ENCODE results near the gene MBTPS1.

MBTPS1 gene

GRCh38 chr16:84095466-84095865 lies 21.3 kb downstream of the MBTPS1 start:
- DNase-seq, result no peak

GRCh38 chr16:84093879-84094270 lies 22.9 kb downstream of the MBTPS1 start:
- no peak for DNase-seq

- DNase-seq, result no peak
Measured at GRCh38 chr16:84093120-84093878, 23.4 kb downstream of the MBTPS1 start.

GRCh38 chr16:84091460-84091859 lies 25.3 kb downstream of the MBTPS1 start:
- DNase-seq, result no peak

GRCh38 chr16:84090211-84090610 lies 26.5 kb downstream of the MBTPS1 start:
- DNase-seq, result no peak

- peak; percentile 60 for DNase-seq
Measured at GRCh38 chr16:84088695-84089395, 27.9 kb downstream of the MBTPS1 start.

GRCh38 chr16:84087466-84088151 lies 29.1 kb downstream of the MBTPS1 start:
- DNase-seq, result no peak

- DNase-seq, result no peak
Measured at GRCh38 chr16:84087001-84087400, 29.7 kb downstream of the MBTPS1 start.

- no peak for DNase-seq
Measured at GRCh38 chr16:84086341-84086740, 30.4 kb downstream of the MBTPS1 start.

- DNase-seq, result no peak
Measured at GRCh38 chr16:84085773-84086172, 31.0 kb downstream of the MBTPS1 start.

- DNase-seq, result no peak
Measured at GRCh38 chr16:84085271-84085667, 31.5 kb downstream of the MBTPS1 start.

- peak; percentile 72 for DNase-seq
Measured at GRCh38 chr16:84084570-84085270, 32.0 kb downstream of the MBTPS1 start.

- DNase-seq, result no peak
Measured at GRCh38 chr16:84082835-84083569, 33.7 kb downstream of the MBTPS1 start.

GRCh38 chr16:84082110-84082509 lies 34.6 kb downstream of the MBTPS1 start:
- DNase-seq, result no peak

GRCh38 chr16:84081446-84081989 lies 35.2 kb downstream of the MBTPS1 start:
- DNase-seq, result no peak

- DNase-seq, result no peak
Measured at GRCh38 chr16:84080813-84081212, 35.9 kb downstream of the MBTPS1 start.

- no peak for DNase-seq
Measured at GRCh38 chr16:84080378-84080777, 36.4 kb downstream of the MBTPS1 start.

GRCh38 chr16:84079664-84080063 lies 37.1 kb downstream of the MBTPS1 start:
- DNase-seq, result no peak

GRCh38 chr16:84075376-84075775 lies 41.4 kb downstream of the MBTPS1 start:
- DNase-seq, result no peak

- DNase-seq, result no peak
Measured at GRCh38 chr16:84074721-84075120, 42.0 kb downstream of the MBTPS1 start.

GRCh38 chr16:84072014-84072413 lies 44.7 kb downstream of the MBTPS1 start:
- no peak for DNase-seq

- DNase-seq, result no peak
Measured at GRCh38 chr16:84071121-84071520, 45.6 kb downstream of the MBTPS1 start.

Measured in activated naive CD4-positive, alpha-beta T cell treated with anti-CD3 and anti-CD28 coated beads, Interleukin-2, amount 50 U/mL, for 16 hours (primary cell).